Endothelial cell of umbilical vein (primary cell): ENCODE measurements around the gene CLEC18A. TPM values are rescaled to one million over a fixed set of nuclear protein-coding genes. Genes with fewer than 3 reads are reported as not detected.

ENCODE experiments used
- BruUV-seq: library from RNA; stranded (reverse); fragments of 400-500 nt; replicated peaks from 2 replicates; lab custom pipeline; 2021; lab: Mats Ljungman, UMichigan
- CTCF ChIA-PET: fragments of 300-600, 350-600 bp; sonication (Branson Sonifier 250); formaldehyde crosslinking; loops from one replicate; lab custom pipeline; 2021; ENCODE audit warnings: antibody characterized with exemption, inconsistent platforms; lab: Charles Lee
- POLR2A ChIA-PET: fragments of 300-600, 350-600 bp; sonication (Branson Sonifier 250); formaldehyde crosslinking; loops from one replicate; lab custom pipeline; 2021; ENCODE audit warnings: antibody characterized with exemption, inconsistent platforms; lab: Charles Lee
- DNase-seq: peaks from one replicate; pipeline ENCODE4 v3.0.0-alpha.2; 2011; ENCODE audit warnings: low read depth, low spot score
- FAIRE-seq: peaks from 2 replicates; lab custom pipeline; 2011; peaks lifted over from hg19 to GRCh38; lab: Jason Lieb, UNC
- H2AFZ ChIP-seq: 2 replicates; pipeline ENCODE4 v1.6.0; 2012; ENCODE audit warnings: low read depth, low read length, control low read depth, inconsistent platforms
- H3K27ac ChIP-seq: 2 replicates; pipeline ENCODE4 v1.5.1; 2011; ENCODE audit warnings: low read depth, mild to moderate bottlenecking, control low read depth, low read length, moderate library complexity; ENCODE audit not compliant: insufficient read depth
- H3K27me3 ChIP-seq, 2 experiments: 2 replicates each; pipeline versions ENCODE4 v1.6.0 to v1.6.1; 2011; ENCODE audit warnings: low read length in 2 of 2, mixed read lengths in 1 of 2; ENCODE audit not compliant: control insufficient read depth in 2 of 2, insufficient read depth in 2 of 2
- H3K36me3 ChIP-seq, 2 experiments: 2 replicates in 1 of 2; 3 replicates in 1 of 2; pipeline ENCODE4 v1.5.1; 2011; ENCODE audit warnings: low read length in 2 of 2, mild to moderate bottlenecking in 1 of 2, moderate library complexity in 1 of 2; ENCODE audit not compliant: control insufficient read depth in 2 of 2, insufficient read depth in 2 of 2; ENCODE audit errors: extremely low read depth in 1 of 2
- H3K4me1 ChIP-seq: 3 replicates; pipeline ENCODE4 v1.5.1; 2011; ENCODE audit warnings: mild to moderate bottlenecking, low read length; ENCODE audit not compliant: control insufficient read depth, insufficient read depth; ENCODE audit errors: extremely low read depth
- H3K4me2 ChIP-seq: 2 replicates; pipeline ENCODE4 v1.6.1; 2011; ENCODE audit warnings: low read length, control low read depth, mixed read lengths; ENCODE audit not compliant: insufficient read depth
- H3K4me3 ChIP-seq, 3 experiments: fragments of 200-600 bp in 1 of 3; sonication (generic), shearing (Covaris generic) in 1 of 3; replicated peaks in 1 of 3; 2 replicates each; pipeline ENCODE4 v1.5.1; 2011 to 2016; ENCODE audit warnings: control low read depth in 3 of 3, low read length in 3 of 3, mild to moderate bottlenecking in 2 of 3, inconsistent platforms in 1 of 3, low read depth in 1 of 3, moderate library complexity in 1 of 3; ENCODE audit not compliant: insufficient read depth in 1 of 3
- H3K79me2 ChIP-seq: 2 replicates; pipeline ENCODE4 v1.6.0; 2012; ENCODE audit warnings: low read length, inconsistent platforms; ENCODE audit not compliant: control insufficient read depth, insufficient read depth
- H3K9ac ChIP-seq: replicated peaks from 2 replicates; pipeline ENCODE3; 2011; ENCODE audit warnings: low read length, control low read depth; ENCODE audit not compliant: insufficient read depth; ENCODE audit errors: extremely low read depth
- H3K9me1 ChIP-seq: replicated peaks from 3 replicates; pipeline ENCODE4 v1.6.0; 2011; ENCODE audit warnings: mild to moderate bottlenecking, low read length; ENCODE audit not compliant: control insufficient read depth, insufficient read depth; ENCODE audit errors: extremely low read depth
- H3K9me3 ChIP-seq: replicated peaks from 2 replicates; pipeline ENCODE4 v1.5.1; 2012; ENCODE audit warnings: low read length, inconsistent platforms; ENCODE audit not compliant: control insufficient read depth, insufficient read depth
- H4K20me1 ChIP-seq: replicated peaks from 2 replicates; pipeline ENCODE3; 2011; ENCODE audit warnings: mild to moderate bottlenecking, low read length; ENCODE audit not compliant: control insufficient read depth, insufficient read depth; ENCODE audit errors: extremely low read depth
- CTCF ChIP-seq, 2 donors: IDR thresholded peaks; 1 replicate in 1 of 2; 2 replicates in 1 of 2; pipeline ENCODE4 v1.5.1; 2011; ENCODE audit warnings: low read length in 2 of 2, mild to moderate bottlenecking in 2 of 2, moderate library complexity in 2 of 2, control low read depth in 1 of 2, inconsistent platforms in 1 of 2, low read depth in 1 of 2; ENCODE audit not compliant: insufficient read depth in 1 of 2; ENCODE audit errors: extremely low read depth in 1 of 2
- EZH2 ChIP-seq: IDR thresholded peaks from 2 replicates; pipeline ENCODE4 v1.6.1; 2012; ENCODE audit warnings: borderline replicate concordance, low read depth, mild to moderate bottlenecking, moderate library complexity, low read length, inconsistent platforms; ENCODE audit not compliant: severe bottlenecking
- GATA2 ChIP-seq: IDR thresholded peaks from 2 replicates; pipeline ENCODE4 v1.7.0; 2011; ENCODE audit warnings: low read depth, mild to moderate bottlenecking, moderate library complexity, mixed read lengths, low read length; ENCODE audit not compliant: insufficient read length, insufficient read depth
- JUN ChIP-seq: IDR thresholded peaks from 2 replicates; pipeline ENCODE4 v1.6.1; 2011; ENCODE audit warnings: borderline replicate concordance, low read depth; ENCODE audit not compliant: insufficient read length, insufficient read depth
- MAX ChIP-seq: IDR thresholded peaks from 2 replicates; pipeline ENCODE4 v1.6.1; 2011; ENCODE audit not compliant: insufficient read depth, insufficient read length
- MYC ChIP-seq: IDR thresholded peaks from one replicate; pipeline ENCODE4 v1.6.1; 2011; ENCODE audit warnings: mild to moderate bottlenecking, low read depth, low read length
- POLR2AphosphoS5 ChIP-seq: IDR thresholded peaks from 2 replicates; pipeline ENCODE4 v1.6.1; 2012; ENCODE audit warnings: low read depth, mild to moderate bottlenecking, control low read depth, low read length, moderate library complexity; ENCODE audit not compliant: insufficient read depth
- dilution Hi-C: fragments of 300-500 bp; cut with MboI; formaldehyde crosslinking; loops from one replicate; pipeline ENCODE4 v1.15.0; 2019; ENCODE audit warnings: low sequenced_read_pairs; ENCODE audit not compliant: extremely low pct_ligation_motif_present
- intact Hi-C: fragments of 100-400 bp; cut with micrococcal nuclease; formaldehyde crosslinking; loops from one replicate; pipeline ENCODE4 v1.10.0; 2022
- polyA plus RNA-seq, 4 experiments: library from polyadenylated mRNA; depleted of rRNA in 3 of 4; stranded (reverse) in 3 of 4; unstranded in 1 of 4; fragments of >200 nt; gene quantifications; 2 replicates each; pipeline versions ENCODE4 v1.2.1 to v1.2.3, GENCODE V29; 2011 to 2012; ENCODE audit warnings: missing spikeins in 1 of 4
- total RNA-seq: library from RNA; stranded (reverse); gene quantifications from 2 replicates; pipeline ENCODE4 v1.2.3, GENCODE V29; 2021

The CLEC18A gene
- total and polyA plus RNA-seq, 2 donors (not counting 3 experiments of a cell fraction or from before 2014, with no cell fraction given) = 0.35 to 0.51 TPM

DNA sequence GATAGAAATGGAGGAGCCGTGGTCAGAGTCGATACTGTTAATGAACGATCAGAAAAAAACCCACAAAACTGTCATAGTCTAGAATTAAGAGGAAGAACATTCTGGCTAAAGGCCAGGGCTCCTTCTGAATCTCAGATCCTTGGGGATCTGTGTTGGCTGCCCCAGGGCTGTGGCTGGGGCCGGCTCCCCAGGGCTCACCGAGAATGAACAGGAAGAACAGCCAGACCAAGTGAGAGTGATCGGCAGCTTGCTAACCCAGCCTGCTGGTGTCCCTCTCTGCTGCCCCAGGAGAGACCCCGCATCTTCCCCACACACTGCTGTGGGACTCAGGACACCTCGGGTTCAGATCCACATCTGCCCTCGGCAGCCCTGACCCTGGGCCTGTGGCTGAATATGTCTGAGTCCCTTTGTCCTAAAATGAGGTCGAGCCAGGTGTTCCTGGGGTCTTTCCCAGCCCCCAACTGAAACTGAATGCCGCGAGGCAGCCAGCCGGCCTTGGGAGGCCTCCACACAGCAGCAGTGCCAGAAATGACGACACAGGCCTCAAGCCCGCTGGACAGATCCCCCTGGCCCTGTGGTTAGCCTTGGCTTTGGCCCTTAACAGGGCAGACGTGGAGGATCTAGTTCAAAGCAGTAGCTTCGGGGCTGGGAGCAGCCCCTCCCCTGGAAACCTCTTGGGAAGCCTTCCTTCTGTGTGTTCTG lies 23.9 kb upstream of the CLEC18A start:
- no peak for FAIRE-seq
- no peak overlapping the region for H3K9ac ChIP-seq

DNA sequence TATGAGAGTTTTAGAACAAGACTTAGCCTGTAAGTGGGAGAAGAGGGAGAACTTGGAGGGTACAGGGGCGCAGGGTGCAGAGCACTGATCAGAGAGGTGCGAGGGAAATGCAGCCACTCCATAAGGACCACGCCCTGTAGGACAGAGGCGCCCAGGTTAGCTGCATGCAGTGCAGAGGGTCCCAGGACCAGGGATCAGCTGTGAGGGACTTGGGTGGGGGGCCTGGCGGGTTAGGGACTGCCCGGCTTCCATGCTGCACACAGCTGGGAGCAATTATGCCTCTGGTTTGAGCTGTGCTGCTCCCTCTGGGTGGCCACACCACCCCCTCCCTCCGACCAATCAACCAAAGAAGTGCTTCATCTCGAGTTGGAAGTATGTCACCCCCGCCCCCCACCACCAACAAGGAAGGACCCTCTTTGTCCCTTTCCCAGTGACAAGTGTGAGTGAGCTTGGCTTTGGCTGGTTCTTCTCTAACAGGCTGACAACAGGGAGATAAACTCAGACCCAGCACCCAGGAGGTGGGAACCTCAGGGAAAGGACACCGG lies 22.2 kb upstream of the CLEC18A start:
- no peak for DNase-seq

More for the DNA sequence above, 23.9 kb upstream of the CLEC18A start:
- Histone ChIP-seq H3K36me3 (peaks cover 0 to 6% of the 10 kb centered on the region in 2 experiments), H3K27me3 (no peaks in the 10 kb centered on the region), H4K20me1 (no peaks in the 10 kb centered on the region), H3K27ac (no peak overlapping the region), H2AFZ (no peak overlapping the region), H3K4me1 (peaks cover 8% of the 10 kb centered on the region), H3K4me3 (no peak overlapping the region), H3K4me2 (no peak overlapping the region), H3K9me1 (no peaks in the 10 kb centered on the region), H3K9me3 (no peaks in the 10 kb centered on the region), H3K79me2 (no peaks in the 10 kb centered on the region)
- no peak for DNase-seq
- dilution Hi-C loops = no loop called here
- intact Hi-C loops = no loop called here
- no TSS peak for BruUV-seq
- ChIA-PET CTCF (interaction anchor here (0.7 to 12.4 kb wide), 4 partner anchors 9 to 131 kb away, joined by 3 to 320 read pairs (median 18); no protein-coding TSS in a partner anchor), POLR2A (no interaction called here)
- no peak for TF ChIP-seq GATA2

More for the DNA sequence above, 22.2 kb upstream of the CLEC18A start:
- BruUV-seq = no TSS peak
- ChIA-PET POLR2A (no interaction called here), CTCF (interaction anchor here (1.4 to 12.4 kb wide), 6 partner anchors 11 to 156 kb away, joined by 5 to 320 read pairs (median 22); no protein-coding TSS in a partner anchor)
- dilution Hi-C loops (no loop called here), intact Hi-C loops (no loop called here)
- TF ChIP-seq MYC (no peak), CTCF (IDR thresholded peaks at IDR 0.05; ENCODE audit: extremely low read depth in 1 of 2, insufficient read depth in 1 of 2, low read depth in 1 of 2, low read length in 2 of 2) (no peak), MAX (no peak), JUN (no peak), GATA2 (no peak), EZH2 (no peak), POLR2AphosphoS5 (no peak)
- no peaks in the 10 kb centered on the region for H3K9me1 ChIP-seq
- no peak for FAIRE-seq
- no peaks in the 10 kb centered on the region for H3K79me2 ChIP-seq
- H3K9me3 ChIP-seq = no peaks in the 10 kb centered on the region
- H3K9ac ChIP-seq = no peak overlapping the region
- H3K4me3 ChIP-seq = no peak overlapping the region
- H4K20me1 ChIP-seq = no peaks in the 10 kb centered on the region
- peaks cover 0 to 11% of the 10 kb centered on the region in 2 experiments for H3K36me3 ChIP-seq
- H3K4me2 ChIP-seq = no peak overlapping the region
- H3K4me1 ChIP-seq = peaks cover 8% of the 10 kb centered on the region
- no peaks in the 10 kb centered on the region for H3K27me3 ChIP-seq
- H3K27ac ChIP-seq = no peak overlapping the region
- no peak overlapping the region for H2AFZ ChIP-seq
